H7 (cell line): Measurements from ENCODE around the gene CCDC47. TPM values are rescaled to one million over a fixed set of nuclear protein-coding genes. Genes with fewer than 3 reads are reported as not detected.

Experiments
- DNase-seq: peaks from one replicate; pipeline ENCODE4 v3.0.0; 2012
- H3K27me3 ChIP-seq: 2 replicates; pipeline ENCODE4 v1.6.0; 2011; ENCODE audit warnings: mild to moderate bottlenecking, low read length; ENCODE audit not compliant: control insufficient read depth, insufficient read depth
- H3K36me3 ChIP-seq: replicated peaks from 2 replicates; pipeline ENCODE4 v1.5.1; 2011; ENCODE audit warnings: low read length; ENCODE audit not compliant: control insufficient read depth, insufficient read depth
- H3K4me3 ChIP-seq: 2 replicates; pipeline ENCODE4 v1.5.1; 2011; ENCODE audit warnings: low read depth, mild to moderate bottlenecking, control low read depth, low read length, moderate library complexity; ENCODE audit not compliant: insufficient read depth
- total RNA-seq: library from RNA; depleted of rRNA; stranded (reverse); fragments of >200 nt; shearing (Covaris generic); gene quantifications from 2 replicates; pipeline ENCODE4 v1.2.3, GENCODE V29; 2014; rRNA removed

The CCDC47 gene
- total RNA-seq, 1 experiment from 2014 or later = 30.6 TPM

- peak; percentile 94 for DNase-seq
Measured at GRCh38 chr17:63700528-63701455, 72.6 kb downstream of the CCDC47 start.

DNA sequence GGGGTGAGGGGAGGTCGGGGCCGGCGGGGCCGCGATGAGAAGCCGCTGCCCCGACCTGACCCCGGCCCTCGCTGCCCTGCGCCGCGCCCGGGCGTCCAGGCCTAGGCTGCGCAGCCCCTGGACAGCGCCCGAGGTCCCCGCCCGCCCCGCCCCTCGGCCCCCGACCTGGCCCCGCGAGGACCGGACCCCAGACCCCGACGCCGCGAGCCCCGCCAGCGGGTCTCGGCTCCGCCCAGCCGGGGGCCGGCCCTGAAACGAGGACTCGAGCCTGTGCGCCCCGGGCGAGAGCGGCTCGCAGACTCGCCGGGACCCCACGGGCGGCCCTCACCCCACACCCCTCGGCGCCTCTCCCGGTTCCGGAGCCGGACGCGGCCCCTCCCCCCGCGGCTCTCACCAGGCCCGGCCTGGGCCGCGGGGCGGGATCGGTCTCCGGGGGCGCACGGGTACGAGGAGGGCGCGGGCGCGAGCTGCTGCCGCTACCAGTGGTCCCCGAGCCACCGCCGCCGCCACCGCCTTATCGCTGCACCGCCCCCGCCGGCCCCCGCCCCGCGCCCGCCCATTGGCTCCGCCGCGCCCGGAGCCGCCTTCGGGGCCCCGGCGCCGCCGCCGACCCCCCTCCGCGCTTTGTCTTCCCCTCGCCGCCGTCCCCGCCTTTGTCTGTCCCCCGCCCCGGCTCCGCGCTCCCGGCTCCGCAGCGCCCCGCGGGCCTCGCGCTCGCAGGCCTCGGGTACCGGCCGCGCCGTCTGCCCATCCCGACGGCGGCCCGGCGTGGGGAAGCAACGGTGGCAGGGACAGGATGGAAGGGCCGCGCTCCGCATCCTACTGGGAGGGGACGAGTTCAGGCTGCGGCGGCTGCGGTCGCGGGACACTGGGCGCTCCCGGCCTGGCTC lies 73.5 kb downstream of the CCDC47 start, which contains the start of gene LIMD2:
Gene LIMD2 (minus strand): TSS at position 488 of the 890 bp plus-strand sequence. CDS start 827 bp downstream, outside the sequence.
- Histone ChIP-seq H3K27me3 (peaks cover 6% of the 10 kb centered on the region; the same call in 1 of the 2 replicates), H3K36me3 (peaks cover 5% of the 10 kb centered on the region), H3K4me3 (peak within 1 kb of the TSS; percentile 67)
- DNase-seq = peak; percentile 97

More at GRCh38 chr17:63700528-63701455, 72.6 kb downstream of the CCDC47 start:
- Histone ChIP-seq H3K36me3 (peaks cover 5% of the 10 kb centered on the region), H3K4me3 (peak overlapping the region; percentile 67), H3K27me3 (peaks cover 6% of the 10 kb centered on the region; the same call in 1 of the 2 replicates)

GRCh38 chr17:63698886-63699637 lies 74.3 kb downstream of the CCDC47 start:
- peak; percentile 91 for DNase-seq
- peak overlapping the region; percentile 67 for H3K4me3 ChIP-seq
- peaks cover 5% of the 10 kb centered on the region for H3K36me3 ChIP-seq
- H3K27me3 ChIP-seq = peaks cover 6% of the 10 kb centered on the region; the same call in 1 of the 2 replicates

DNA sequence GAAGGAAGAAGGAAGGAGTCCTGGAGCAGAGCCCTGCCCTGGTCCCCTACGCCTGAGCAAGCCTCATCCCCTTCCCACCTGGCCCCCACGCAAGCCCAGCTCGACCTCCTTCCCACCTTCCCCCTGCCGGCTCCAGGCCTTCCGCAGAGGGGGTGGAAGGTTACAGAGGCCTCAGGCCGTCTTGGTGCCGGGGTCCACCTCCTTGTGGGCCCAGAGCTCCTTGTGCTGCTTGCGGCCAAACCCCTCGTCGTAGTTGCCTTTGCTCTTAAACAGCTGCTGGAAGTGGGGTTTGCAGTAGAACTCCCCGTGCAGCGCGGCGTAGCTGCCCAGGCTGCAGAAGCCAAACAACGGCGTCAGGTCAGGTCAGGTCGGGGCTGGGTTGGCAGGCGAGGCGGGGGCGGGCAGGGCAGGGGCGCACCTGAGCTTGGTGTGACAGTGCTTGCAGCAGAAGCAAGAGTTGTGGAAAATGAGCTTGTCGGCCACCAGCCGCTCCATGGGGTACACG lies 75.0 kb downstream of the CCDC47 start:
- Histone ChIP-seq H3K4me3 (peak overlapping the region; percentile 67), H3K27me3 (peaks cover 6% of the 10 kb centered on the region; the same call in 1 of the 2 replicates), H3K36me3 (peaks cover 3% of the 10 kb centered on the region)
- peak; percentile 70 for DNase-seq

- no peak overlapping the region for H3K4me3 ChIP-seq
- peaks cover 6% of the 10 kb centered on the region; the same call in 1 of the 2 replicates for H3K27me3 ChIP-seq
- peak; percentile 88 for DNase-seq
- peaks cover 4% of the 10 kb centered on the region for H3K36me3 ChIP-seq
Measured at GRCh38 chr17:63697341-63698286, 75.8 kb downstream of the CCDC47 start.

- Histone ChIP-seq H3K36me3 (peaks cover 6% of the 10 kb centered on the region), H3K27me3 (peaks cover 5% of the 10 kb centered on the region; the same call in 1 of the 2 replicates), H3K4me3 (no peak overlapping the region)
- DNase-seq = peak; percentile 89
Measured at GRCh38 chr17:63696381-63696961, 76.9 kb downstream of the CCDC47 start.

DNA sequence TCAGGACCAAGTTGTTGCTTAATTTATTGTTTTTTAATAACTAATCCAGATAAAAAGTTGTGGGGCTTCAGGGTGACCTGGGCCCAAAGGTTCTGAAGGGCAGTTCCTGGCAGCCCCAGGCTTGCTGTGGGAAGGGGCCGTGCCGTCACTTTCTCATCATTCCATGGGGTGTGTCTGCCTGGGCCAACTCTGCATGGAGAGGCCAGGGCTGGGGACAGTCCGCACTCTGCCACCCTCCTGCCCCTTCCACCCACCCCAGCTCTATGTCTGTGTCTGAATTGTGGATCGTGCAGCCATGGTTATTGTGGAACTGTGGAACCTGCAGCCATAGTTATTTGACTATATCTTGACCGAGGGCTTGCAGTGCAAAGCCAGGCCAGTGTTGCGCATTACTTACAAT lies 77.5 kb downstream of the CCDC47 start:
- Histone ChIP-seq H3K27me3 (no peaks in the 10 kb centered on the region), H3K36me3 (peaks cover 8% of the 10 kb centered on the region), H3K4me3 (no peak overlapping the region)
- DNase-seq = no peak

Other genes with a start within 250 kb of the CCDC47 start
- gene DCAF7, start 223.1 kb downstream of the CCDC47 start, total RNA-seq = 60.8 and 68.2 TPM in 2 replicates
- 20.0 and 22.2 TPM in 2 replicates for gene TACO1, start 172.7 kb downstream of the CCDC47 start, total RNA-seq
- gene MAP3K3, start 151.2 kb downstream of the CCDC47 start, total RNA-seq = 37.6 and 38.2 TPM in 2 replicates
- gene LIMD2, start 73.5 kb downstream of the CCDC47 start, total RNA-seq = 116 and 190 TPM in 2 replicates
- gene STRADA, start 31.8 kb downstream of the CCDC47 start, total RNA-seq = 28.5 and 33.4 TPM in 2 replicates
- 34.5 and 41.8 TPM in 2 replicates for gene DDX42, start 573 bp upstream of the CCDC47 start, total RNA-seq
- gene PSMC5, start 53.8 kb upstream of the CCDC47 start, total RNA-seq = 29.9 and 34.9 TPM in 2 replicates
- gene FTSJ3, start 54.1 kb upstream of the CCDC47 start, total RNA-seq = 30.0 and 54.1 TPM in 2 replicates
- gene SMARCD2, start 69.1 kb upstream of the CCDC47 start, total RNA-seq = 141 and 144 TPM in 2 replicates
- gene CSH2, start 100.1 kb upstream of the CCDC47 start, total RNA-seq = not detected in 2 replicates
- not detected in 2 replicates for gene GH2, start 108.3 kb upstream of the CCDC47 start, total RNA-seq
- 0.30 TPM in 1 of 2 replicates, not detected in the other for gene CSH1, start 123.0 kb upstream of the CCDC47 start, total RNA-seq
- gene CSHL1, start 137.7 kb upstream of the CCDC47 start, total RNA-seq = not detected in 2 replicates
- gene GH1, start 145.2 kb upstream of the CCDC47 start, total RNA-seq = not detected in 2 replicates
- 2.4 and 2.6 TPM in 2 replicates for gene CD79B, start 158.7 kb upstream of the CCDC47 start, total RNA-seq
- 4.8 and 6.8 TPM in 2 replicates for gene SCN4A, start 199.3 kb upstream of the CCDC47 start, total RNA-seq
- gene PRR29, start 224.8 kb upstream of the CCDC47 start, total RNA-seq = 0.52 and 0.63 TPM in 2 replicates
- gene ICAM2, start 247.0 kb upstream of the CCDC47 start, total RNA-seq = 0.11 and 0.59 TPM in 2 replicates